ENCODE data around the gene RPRD2.

The RPRD2 gene

DNA sequence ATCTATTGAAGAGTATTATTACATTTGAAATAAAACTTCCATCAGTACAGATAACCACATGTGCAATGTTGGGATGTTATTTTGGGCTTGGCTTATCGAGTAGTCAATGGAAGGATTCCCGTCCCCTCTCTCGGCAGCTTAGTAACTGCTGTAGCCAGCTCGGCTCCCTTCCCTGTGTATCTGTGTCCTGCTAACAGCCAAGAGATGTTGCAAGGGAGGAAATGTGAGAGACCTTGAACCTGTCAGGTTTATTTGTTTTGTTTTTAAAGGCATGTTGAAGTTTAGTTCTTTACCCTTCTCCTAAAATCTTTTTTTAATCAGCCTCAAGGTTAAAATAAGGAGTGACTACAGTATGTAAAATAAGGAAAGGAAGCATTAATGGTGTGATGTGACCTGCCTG is 109.7 kb downstream of the RPRD2 start:
- DNase-seq: no peak

DNA sequence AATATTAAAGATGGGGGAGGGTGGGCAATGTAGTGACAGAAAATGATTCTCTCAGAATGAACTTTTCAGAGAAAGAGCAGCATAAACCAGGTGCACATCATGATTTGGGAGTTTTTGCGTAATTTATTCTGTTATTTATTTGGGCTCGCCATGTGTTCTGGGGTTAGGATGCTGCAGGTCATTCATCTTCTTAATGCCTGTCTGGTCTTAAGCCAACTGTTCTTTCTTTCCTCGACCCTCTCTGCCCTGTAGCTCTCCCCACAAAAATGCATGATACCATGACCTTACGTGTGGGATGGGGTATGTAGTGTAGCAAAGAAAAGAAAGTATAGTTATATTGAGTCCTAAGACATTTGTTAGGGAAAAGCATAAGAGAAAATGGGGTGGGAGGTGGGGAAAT is 110.9 kb downstream of the RPRD2 start:
- DNase-seq: no peak

DNA sequence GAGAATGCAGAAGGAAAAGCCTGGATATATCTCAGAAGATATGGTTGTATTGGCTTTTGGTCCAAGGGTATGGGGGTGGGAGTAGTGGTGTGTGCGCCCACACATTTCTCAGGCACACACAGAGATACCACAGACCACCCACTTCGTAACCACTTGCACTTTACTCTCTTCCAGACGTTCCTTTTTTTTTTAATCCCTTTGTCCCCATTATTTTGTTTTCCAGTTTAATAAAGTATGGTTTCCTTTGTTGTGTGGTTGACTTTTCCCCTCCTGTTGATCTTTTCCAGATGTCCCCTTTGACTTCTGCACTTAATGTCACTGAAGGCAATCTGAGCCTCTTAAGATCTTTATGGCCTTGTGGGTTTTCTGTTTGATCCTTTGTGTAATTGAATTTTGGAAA is 112.8 kb downstream of the RPRD2 start:
- no peak for DNase-seq

DNA sequence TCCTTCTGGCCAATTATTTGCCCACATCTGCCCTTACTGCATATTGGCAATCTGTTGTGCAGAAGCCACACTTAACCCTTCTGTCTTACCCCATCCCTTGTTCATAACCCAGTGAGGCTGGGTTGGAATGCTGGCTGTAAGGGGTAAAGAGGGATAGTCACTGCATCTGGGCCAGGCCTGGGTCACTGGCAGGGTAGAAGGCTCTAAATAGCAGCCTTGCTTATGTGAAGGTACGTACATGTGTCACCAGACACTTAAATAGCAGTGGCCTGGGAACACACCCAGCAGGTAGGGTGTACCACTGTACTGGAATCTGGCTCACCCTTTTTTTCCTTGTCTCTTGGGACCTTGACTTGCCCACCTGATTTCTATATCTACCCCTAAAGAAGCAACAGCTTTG is 113.4 kb downstream of the RPRD2 start:
- DNase-seq: no peak

DNA sequence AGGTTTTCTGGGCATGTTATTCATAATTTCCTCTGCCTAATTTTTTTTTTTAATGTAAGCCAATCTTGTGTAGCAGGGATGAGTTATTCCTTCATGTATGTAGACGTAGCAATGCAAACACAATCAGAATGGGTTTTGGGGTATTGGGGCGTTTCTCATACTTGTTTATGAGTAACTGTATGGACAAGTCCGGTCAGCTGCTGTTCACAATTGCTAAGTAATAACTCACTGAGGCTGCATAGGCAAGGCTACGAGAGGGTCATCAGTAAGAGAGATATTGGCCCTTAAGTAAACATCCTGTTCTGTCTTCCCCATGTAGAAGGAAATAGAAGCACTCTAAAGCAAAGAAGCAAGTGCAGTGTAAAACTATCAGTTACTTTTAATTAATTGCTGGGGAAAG is 113.8 kb downstream of the RPRD2 start:
- DNase-seq: no peak

DNA sequence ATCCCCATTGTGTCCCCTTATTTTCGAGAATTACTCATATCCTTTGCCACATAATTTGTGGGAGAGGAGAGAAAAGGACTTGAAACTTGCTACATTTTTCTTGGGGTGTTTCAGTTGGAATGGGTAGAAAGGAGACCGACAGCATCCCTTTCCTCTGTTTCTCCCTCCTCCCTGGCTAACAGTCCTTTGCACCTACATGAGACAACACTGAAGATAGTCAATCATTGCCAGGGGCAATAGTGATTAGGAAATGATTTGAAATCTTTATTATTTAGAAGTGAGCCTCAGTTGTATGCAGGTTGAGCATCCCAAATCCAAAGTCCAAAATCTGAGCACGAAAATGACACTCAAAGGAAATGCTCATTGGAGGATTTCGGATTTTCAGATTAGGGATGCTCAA is 115.4 kb downstream of the RPRD2 start:
- DNase-seq: no peak

DNA sequence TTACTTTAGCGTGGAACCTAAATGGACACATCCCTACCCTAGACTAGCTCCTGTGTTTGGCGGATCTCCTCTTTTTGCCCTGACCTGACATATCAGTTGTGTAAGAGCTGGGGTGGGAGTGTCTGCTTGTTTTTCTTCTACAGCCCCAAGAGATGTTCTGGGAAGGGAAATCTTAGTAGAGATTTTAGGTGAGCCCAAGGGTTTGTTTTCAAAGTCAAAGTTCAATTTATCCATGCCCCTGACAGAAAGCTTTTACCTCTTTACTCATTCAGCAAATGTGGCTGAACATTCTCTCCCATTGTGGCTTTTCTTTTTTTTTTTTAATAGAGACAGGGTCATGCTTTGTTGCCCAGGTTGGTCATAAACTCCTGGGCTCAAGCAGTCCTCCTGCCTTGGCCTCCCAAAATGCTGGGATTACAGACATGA is 116.0 kb downstream of the RPRD2 start:
- no peak for DNase-seq

GRCh38 chr1:150484431-150484830 is 120.5 kb downstream of the RPRD2 start:
- DNase-seq: no peak

GRCh38 chr1:150484861-150485260 is 120.9 kb downstream of the RPRD2 start:
- no peak for DNase-seq

- DNase-seq: peak; percentile 95
These were observed 123.2 kb downstream of the RPRD2 start, which contains the start of gene TARS2 for GRCh38 chr1:150486966-150487762. TSS of gene TARS2 (plus strand) at chr1:150487419. CDS start at chr1:150487451, 32 bp downstream.

- no peak for DNase-seq
These were observed 123.8 kb downstream of the RPRD2 start for GRCh38 chr1:150487763-150488115.

- no peak for DNase-seq
These were observed 129.2 kb downstream of the RPRD2 start for GRCh38 chr1:150493175-150493574.

- no peak for DNase-seq
These were observed 134.4 kb downstream of the RPRD2 start for GRCh38 chr1:150498342-150498741.

GRCh38 chr1:150505431-150505830 is 141.5 kb downstream of the RPRD2 start:
- no peak for DNase-seq

DNA sequence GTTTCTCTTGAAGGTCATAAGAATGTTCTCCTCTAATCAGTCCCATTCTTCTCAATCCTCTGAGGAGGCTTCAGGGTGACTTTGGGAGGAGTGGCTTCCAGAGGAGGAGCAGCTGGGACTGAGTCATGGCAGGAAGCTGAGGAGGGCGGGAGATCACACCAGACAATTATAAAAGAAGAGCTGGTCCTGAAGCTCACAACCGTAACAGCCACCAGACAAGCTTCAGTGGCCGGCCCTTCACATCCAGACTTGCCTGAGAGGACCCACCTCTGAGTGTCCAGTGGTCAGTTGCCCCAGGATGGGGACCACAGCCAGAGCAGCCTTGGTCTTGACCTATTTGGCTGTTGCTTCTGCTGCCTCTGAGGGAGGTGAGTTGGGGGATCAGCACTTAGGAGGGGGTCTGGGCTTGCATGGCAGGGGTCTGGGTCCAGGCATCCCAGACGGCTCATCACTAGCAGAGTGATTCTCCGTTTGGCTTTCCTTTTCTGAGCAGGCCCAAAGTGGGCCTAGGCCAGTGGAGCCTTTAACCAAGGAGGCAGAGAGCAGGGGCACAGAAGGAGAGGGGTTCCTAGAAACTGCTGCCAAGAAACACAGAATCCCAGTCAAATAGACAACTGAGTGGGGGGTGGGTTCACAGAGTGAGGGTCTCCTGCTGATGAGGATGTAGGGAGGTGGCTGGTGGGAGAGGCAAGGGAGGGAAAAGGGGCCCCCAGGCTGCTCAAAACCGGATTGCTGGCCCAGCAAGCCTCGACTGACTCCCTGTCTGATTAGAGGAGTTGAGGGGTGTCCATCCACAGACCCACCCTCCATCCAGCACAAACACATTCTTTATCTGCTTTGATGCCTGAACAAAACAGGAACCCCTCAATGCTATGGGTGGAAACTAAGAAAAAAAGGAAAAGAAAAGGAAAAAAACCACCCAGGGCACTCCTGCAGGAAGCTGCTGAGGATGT is 144.2 kb downstream of the RPRD2 start, which contains the start of gene ECM1:
ECM1 (plus strand) TSS at position 198 of the 953 bp plus-strand sequence; CDS start at position 299, 101 bp downstream.
- no peak for DNase-seq

DNA sequence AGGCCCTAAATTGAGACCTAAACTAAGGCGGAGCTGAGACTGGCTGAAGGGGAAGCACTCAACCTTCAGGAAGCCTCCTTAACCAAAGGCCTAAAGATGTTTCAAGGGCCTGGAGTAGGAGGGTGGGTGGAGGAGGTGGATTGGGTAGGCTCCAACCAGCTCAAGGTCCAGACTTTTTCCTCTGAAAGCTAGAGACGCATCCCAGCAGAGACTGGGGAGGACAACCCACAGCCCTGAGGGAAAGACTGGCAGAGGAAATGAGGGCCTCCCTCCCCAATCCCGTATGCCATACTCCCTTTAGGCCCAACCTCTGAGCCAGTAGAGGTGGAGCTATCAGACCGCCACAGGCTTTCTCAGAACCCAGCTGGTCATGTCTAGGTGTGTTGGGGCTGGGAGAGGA is 145.0 kb downstream of the RPRD2 start:
- no peak for DNase-seq

- no peak for DNase-seq
These were observed 147.6 kb downstream of the RPRD2 start for GRCh38 chr1:150511551-150511950.

GRCh38 chr1:150511985-150512660 is 148.2 kb downstream of the RPRD2 start:
- DNase-seq: no peak

DNA sequence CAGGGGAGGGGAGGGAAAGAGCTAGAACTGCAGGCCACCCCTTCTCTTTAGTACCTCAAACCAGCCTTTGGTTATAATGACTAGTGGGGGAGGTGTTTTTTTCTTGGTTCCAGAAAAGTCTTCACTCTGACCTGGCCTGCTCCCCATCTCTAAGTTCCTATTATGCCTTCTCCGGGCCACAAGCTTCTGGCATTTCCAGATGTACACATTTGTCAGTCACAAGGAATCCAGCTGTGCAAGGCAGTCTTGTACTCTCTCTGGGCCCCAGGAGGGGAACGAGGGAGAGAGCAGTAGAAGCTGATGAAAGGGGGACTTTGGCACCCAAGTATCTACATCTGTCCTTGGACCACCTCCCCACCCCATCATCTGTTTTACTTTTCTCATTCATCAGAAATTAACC is 148.9 kb downstream of the RPRD2 start:
- DNase-seq: no peak

- no peak for DNase-seq
These were observed 149.4 kb downstream of the RPRD2 start for GRCh38 chr1:150513351-150513791.

- DNase-seq: no peak
These were observed 150.3 kb downstream of the RPRD2 start for GRCh38 chr1:150514260-150514659.

GRCh38 chr1:150514913-150515327 is 151.0 kb downstream of the RPRD2 start:
- DNase-seq: no peak
